Measurements from ENCODE around the gene ALAS1.
A peak's percentile ranks its signal among the peaks of the same experiment; 100 is the strongest.

ALAS1 gene

DNA sequence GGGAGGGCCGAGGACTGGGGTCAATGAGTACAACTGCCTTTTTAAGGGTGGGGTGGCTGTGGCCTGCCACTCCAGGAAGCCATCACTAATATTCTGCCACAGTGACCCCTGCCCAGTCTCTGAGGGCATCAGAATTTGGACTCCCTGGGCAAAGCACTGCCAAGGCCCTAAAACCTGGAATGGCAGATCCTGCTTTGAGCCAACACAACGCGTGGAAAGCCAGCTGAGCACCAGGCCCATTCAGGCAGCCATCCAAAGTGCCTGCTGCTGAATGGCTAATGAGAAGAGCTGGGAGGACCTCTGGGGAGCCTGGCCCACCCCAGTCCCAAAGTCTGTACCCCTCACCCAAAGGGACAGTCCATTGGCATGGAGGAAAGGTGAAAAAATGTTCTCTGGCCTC is 36.0 kb downstream of the ALAS1 start:
- peak in 37 of 58 donors; percentile 15 to 75 (median 44) for DNase-seq

DNA sequence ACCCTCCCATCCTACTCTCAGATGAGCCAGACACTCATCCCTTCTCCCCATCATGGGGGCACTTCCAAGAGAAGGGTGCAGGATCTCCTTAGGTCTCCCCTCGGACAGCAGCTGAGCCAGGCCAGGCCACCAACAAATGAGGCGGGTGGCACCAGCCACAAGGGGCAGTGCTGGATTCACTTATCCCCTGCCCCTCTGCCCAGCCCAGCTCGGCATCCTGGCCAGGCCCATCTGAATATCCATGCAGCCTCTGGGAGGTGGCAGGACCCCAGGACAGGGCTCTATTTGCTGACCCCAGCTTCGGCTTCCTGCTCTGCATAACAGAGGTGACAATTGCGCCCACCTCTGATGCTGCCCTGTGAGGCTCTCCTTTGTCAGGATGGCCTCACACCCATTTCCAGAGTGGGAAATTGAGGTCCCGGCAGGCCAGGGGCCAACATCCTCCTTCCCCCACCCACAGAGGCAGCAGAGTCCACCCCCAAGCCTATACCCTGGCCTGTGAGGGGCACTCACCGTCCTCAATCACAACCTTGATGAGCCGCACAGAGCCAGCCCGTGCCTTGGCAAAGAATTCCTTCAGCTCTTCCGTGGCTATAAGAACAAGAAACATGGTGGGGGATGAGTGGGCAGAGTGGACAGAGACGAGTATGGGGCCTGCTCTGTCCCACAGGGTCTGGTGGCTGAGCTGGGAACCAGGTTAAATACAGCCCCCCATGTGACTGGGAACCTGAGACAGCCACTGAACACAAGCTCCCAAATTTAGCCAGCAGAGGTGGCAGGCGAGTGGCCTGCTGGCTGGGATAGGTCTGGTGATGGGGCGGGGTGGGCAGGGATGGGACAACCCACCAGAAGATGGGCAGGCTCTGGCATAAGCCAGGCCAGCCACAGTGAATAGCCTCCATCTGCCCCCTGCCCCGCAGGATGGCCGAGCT is 36.8 kb downstream of the ALAS1 start:
- DNase-seq = no peak

DNA sequence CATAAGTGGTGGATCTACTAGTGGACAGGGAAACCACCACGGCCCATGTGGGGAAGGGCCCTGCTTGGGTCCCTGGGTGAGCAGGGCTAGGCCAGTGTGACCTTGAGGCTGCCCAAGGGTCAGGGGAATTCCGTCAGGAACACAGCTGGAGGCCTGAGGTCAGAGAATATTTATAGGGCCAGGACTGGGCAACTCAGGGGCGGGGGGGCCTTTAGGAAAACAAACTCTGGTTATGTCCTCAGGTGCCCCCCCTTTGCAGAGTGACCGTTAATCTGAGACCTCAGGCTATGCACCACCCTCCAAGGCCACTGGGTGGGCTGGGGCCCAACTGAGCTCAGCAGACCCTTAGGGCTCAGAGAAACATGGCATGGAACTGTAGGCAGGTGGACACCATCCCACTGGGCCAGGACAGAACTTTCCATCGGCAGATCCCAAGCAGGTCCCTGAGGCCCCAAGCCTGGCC is 38.5 kb downstream of the ALAS1 start:
- DNase-seq = no peak

DNA sequence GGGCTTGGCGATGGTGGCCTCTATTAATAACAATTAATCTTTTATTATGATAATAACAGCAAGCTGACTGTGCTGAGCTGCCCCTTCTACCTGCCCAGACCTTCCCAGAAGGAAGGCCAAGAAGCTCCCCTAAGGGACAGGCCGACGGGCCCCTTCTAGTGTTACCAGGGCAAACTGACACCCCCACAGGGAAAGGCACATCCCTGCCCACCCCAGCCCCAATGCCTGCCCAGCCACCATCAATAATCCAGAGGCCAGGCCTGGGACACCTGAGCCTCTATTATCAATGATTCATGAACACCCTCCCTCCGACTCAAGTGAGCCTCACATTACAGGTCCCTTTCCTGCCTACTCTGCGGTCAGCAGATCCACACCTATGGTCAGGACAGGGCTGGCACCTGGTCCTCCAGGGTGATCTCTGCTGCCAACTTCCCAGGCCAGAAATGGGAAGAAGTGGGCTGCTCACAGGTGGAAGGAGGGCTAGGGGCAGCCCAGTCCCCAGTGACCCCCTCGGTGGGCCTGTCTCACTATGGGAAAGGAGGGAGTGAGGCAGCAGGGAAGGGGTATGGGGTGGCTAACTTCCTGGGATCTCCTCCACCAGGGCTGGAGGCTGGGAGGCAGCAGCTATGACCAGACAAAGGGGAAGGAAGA is 39.2 kb downstream of the ALAS1 start:
- no peak for DNase-seq

GRCh38 chr3:52237657-52238172 is 39.8 kb downstream of the ALAS1 start:
- DNase-seq = peak in 44 of 58 donors; percentile 27 to 82 (median 51)

- DNase-seq = peak in 2 of 58 donors; percentile 44 to 48
Measured at GRCh38 chr3:52238193-52238760, 40.3 kb downstream of the ALAS1 start.

DNA sequence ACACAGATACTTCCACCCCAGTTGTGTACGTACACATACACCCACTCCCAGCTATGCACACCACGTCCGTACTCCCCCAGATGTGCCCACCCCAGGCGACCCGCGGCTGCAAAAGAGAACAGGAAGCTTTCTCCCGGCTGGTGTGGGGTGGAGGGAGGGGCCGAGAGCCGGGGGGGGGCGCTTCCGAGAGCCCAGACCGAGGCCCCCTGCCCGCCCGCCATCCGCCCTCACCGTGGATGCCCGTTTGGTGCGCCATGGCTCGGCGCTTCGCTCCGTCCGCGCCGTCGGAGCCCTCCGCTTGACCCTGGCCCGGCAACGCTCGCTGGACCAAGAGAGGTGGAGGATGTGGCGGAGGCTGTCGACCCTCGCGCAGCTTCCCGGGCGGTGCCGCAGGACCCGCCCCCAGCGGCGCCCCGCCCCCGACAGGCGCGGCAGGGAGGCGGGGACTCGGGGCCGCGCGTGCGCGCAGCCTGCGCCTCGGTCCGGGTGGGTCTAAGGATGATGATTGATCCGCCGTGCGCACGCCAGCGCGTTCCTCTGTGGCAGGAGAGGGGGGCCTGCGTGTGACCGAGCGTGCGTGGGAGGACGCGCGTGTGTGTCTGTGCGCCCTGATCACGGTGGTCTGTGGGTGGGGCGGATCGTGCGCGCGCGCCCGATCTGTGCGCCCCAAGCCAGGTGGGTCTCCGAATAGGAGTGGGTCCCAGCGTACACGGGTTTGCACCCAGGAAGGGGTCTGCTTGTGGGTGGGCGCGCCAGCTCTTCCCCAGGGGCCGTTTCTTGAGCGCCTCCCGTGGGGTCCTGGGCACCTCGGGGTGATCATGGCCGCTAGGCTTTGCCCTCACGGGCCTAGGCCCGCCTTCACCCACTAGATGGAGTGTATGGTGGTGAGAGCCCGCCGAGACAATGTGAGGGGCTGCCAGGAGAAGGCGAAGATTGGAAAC is 41.1 kb downstream of the ALAS1 start, which contains the start of gene TWF2:
Gene TWF2, minus strand, starts transcription at position 398 of the 941 bp plus-strand sequence. Its CDS starts 142 bp downstream, at position 256.
- DNase-seq = peak in 56 of 58 donors; percentile 6 to 89 (median 72)

DNA sequence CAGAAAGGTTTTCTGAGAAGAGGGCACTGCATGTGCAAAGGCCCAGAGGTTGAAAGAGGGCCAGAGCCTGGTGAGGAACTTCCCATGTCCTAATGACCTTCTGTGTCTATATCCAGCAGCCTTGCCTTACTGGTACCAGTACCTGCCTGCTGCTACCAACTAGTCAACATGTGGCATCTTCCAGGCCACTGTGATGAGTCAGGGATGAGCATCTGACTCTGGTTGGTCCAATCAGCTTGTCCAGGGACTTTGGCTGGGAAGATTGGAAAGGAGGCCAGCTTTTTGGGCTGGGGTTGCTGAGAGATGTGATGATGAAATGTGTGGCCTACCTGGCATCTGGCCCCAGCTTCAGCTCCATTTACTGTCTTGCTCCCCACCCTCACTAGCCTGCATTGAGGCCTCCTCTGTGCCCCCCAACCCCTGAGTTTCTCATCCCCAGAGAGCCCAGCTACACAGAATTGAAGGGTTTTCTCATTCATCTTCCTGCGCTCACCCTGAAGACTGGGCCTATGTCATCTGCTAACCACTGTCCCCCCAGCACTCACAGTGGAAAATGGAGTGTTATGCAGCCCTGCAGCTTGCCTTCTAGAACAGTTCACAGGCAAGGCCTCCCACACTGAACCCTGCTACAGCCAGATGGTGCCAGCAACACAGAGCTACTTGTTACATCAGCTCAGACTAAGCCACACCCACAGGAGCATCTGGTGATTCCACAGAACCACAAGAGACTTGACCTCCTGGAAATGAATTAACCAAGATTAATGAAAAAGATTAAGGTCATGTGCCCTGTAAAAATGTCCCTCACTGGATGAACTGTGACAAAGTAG is 42.3 kb downstream of the ALAS1 start:
- DNase-seq = peak in 28 of 58 donors; percentile 24 to 75 (median 48)

DNA sequence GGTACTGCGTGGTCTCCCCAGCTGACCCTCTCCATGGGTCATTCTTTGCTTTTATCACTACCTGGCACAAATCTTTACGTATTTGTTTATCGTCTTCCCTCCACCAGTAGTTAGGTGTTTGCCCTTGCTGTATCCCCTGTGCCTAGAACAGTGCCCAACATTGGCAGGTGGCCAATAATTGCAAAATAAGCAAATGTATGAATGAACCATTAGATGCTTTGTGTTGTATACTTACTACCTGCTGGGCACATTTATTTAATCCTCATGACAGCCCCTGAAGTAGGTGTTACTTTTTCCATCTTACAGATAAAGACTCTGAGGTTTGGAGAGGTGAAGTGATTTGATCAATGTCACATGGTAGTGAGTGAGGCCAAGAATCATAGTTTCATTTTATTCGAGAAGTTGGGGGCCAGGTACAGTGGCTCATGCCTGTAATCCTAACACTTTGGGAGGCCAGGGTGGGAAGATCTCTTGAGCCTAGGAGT is 43.0 kb downstream of the ALAS1 start:
- DNase-seq = no peak

DNA sequence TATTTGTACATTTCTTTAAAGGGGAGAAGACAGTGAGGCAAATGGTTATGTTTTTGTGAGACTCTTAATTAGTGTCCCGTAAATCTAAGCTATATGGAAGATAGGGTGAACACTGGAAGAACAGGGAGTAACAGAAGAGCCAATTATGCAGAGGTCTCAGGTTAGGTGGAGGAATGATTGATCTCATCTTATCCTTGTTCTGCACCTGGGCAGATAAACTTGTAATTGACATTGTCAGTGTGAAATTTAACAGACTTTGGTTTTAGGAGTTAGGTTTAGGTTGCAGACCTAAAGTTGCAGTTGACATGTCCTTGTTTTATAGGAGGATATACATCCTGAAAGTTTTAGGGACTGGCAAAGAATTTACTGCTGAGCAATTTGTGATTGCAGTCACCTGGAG is 44.1 kb downstream of the ALAS1 start:
- DNase-seq = no peak

DNA sequence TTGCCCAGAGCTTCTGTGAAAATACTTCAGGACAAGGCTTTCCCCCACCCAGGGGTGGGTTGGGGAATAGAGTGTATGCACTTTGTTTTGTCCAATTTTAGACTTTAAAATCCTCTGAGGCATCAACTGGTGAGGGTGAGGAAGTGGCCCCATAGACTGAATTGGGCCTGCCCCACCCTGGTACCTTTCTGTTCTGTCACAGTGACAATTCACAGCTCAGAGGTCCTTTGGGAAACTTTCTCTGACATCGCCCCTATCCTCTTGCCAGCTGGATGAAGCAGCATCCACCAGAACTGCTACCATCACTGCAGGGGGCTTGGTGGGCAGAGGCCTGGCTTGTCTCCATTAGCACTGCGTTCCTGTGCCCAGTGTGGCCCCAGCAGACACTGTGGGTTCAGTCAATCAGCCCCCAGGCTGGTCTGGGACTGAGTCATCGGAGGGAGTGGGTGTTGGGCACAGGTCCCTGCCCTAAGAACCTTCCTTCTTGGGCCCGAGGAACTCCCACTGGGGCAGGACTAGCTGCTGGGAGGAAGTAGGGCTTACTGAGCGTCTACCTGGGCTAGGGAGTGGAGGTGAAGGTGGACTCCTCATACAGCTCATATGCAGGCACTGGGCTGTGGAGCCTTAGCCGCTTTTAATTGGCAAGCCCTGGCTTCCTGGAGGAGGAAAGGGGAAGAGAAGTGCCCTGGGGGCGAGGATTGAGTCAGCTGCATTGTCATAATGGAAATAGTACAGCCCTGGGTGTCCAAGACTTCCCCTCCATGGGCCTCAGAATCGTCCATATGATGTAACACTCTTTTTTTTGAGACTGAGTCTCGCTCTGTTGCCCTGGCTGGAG is 46.0 kb downstream of the ALAS1 start:
- peak in 1 of 58 donors; percentile 19 for DNase-seq

GRCh38 chr3:52245322-52246263 is 47.6 kb downstream of the ALAS1 start, which contains the start of gene PPM1M:
Gene PPM1M (plus strand): TSS chr3:52245759. CDS start chr3:52245825, 66 bp downstream.
- DNase-seq = peak in 2 of 58 donors; percentile 31 to 32

DNA sequence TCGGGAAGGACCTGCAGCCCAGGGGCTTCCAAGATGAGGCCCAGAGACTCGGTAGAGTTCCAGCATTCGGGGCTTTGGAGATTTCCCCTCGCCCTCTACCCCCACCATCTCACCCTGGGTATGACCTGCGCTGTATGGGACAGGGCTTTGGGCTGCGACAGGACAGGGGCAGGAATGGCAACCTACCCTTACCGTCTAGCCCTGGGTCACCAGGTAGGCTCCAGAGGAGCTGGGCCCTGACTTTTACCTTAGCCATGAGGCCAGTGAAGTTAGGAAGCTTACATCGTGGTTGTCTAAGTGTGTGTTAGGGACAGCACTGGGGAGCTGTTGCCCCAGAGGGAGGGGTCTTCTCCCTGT is 48.3 kb downstream of the ALAS1 start:
- no peak for DNase-seq

- no peak for DNase-seq
Measured at GRCh38 chr3:52246728-52247408, 48.9 kb downstream of the ALAS1 start.

- no peak for DNase-seq
Measured at GRCh38 chr3:52247409-52248164, 49.6 kb downstream of the ALAS1 start.

GRCh38 chr3:52248165-52248541 is 50.2 kb downstream of the ALAS1 start:
- no peak for DNase-seq

Measured in anterior cingulate cortex (tissue), 58 donors.